Measurements from ENCODE around the gene PGLYRP2.
"Not testable (repeated sequence)": the region's sequence is repeated elsewhere in the genome, so short reads cannot be mapped to it uniquely, and the experiment has no call there.

The PGLYRP2 gene

GRCh38 chr19:15479391-15480345, at the start of gene PGLYRP2:
PGLYRP2 (minus strand) TSS chr19:15479501; CDS start chr19:15479371, 130 bp downstream.
- Histone ChIP-seq H3K9ac (peak within 1 kb of the TSS in 1 of 11 experiments; percentile 29; a peak in 2 of 22 replicates), H3K4me1 (peaks cover 0 to 19% (median 10%) of the 10 kb centered on the region in 10 experiments; a peak in 16 of 20 replicates), H3K27ac (no peak within 1 kb of the TSS), H3K27me3 (no peaks in the 10 kb centered on the region), H3K9me3 (replicated peaks in 1 of 11) (no peaks in the 10 kb centered on the region), H3K36me3 (no peaks in the 10 kb centered on the region), H3K4me3 (no peak within 1 kb of the TSS), H4K20me1 (no peaks in the 10 kb centered on the region), H3K4me2 (peak within 1 kb of the TSS in 8 of 11 experiments; percentile 7 to 42 (median 22); a peak in 7 of 22 replicates)
- no peak for TF ChIP-seq Cebpa-rat (IDR thresholded peaks at IDR 0.05)

- H3K4me3 ChIP-seq: no peak overlapping the region
- no peak for TF ChIP-seq Cebpa-rat (IDR thresholded peaks at IDR 0.05)
- H3K4me1 ChIP-seq: peaks cover 0 to 19% (median 14%) of the 10 kb centered on the region in 10 experiments; a peak in 17 of 20 replicates
- no peak overlapping the region for H3K27ac ChIP-seq
- no peaks in the 10 kb centered on the region for H3K27me3 ChIP-seq
- H3K36me3 ChIP-seq: peaks cover 0 to 10% (median 0%) of the 10 kb centered on the region in 11 experiments; a peak in 2 of 22 replicates
- no peaks in the 10 kb centered on the region for H4K20me1 ChIP-seq
- H3K4me2 ChIP-seq: no peak overlapping the region
- no peak overlapping the region for H3K9ac ChIP-seq
- H3K9me3 ChIP-seq (replicated peaks in 1 of 11): peaks cover 11 to 25% (median 20%) of the 10 kb centered on the region in 11 experiments; a peak in 21 of 22 replicates
These were observed 48.4 kb upstream of the PGLYRP2 start for GRCh38 chr19:15527705-15528104.

- Histone ChIP-seq H4K20me1 (no peaks in the 10 kb centered on the region), H3K4me3 (no peak overlapping the region), H3K4me2 (no peak overlapping the region), H3K9ac (no peak overlapping the region), H3K27me3 (no peaks in the 10 kb centered on the region), H3K4me1 (peaks cover 0 to 15% (median 1%) of the 10 kb centered on the region in 10 experiments; a peak in 11 of 20 replicates), H3K27ac (no peak overlapping the region), H3K9me3 (replicated peaks in 1 of 11) (peaks cover 11 to 21% (median 20%) of the 10 kb centered on the region in 11 experiments; a peak in 21 of 22 replicates), H3K36me3 (peaks cover 0 to 10% (median 0%) of the 10 kb centered on the region in 11 experiments; a peak in 2 of 22 replicates)
- no peak for TF ChIP-seq Cebpa-rat (IDR thresholded peaks at IDR 0.05)
These were observed 47.1 kb upstream of the PGLYRP2 start for GRCh38 chr19:15526408-15526807.

GRCh38 chr19:15525291-15525690, 46.0 kb upstream of the PGLYRP2 start:
- Histone ChIP-seq H3K4me2 (no peak overlapping the region), H3K9ac (no peak overlapping the region), H3K4me3 (no peak overlapping the region), H3K36me3 (peaks cover 0 to 4% (median 0%) of the 10 kb centered on the region in 11 experiments; a peak in 2 of 22 replicates), H3K27me3 (no peaks in the 10 kb centered on the region), H3K4me1 (peaks cover 0 to 13% (median 0%) of the 10 kb centered on the region in 10 experiments; a peak in 3 of 20 replicates), H3K9me3 (replicated peaks in 1 of 11) (peaks cover 4 to 11% (median 10%) of the 10 kb centered on the region in 11 experiments; a peak in 21 of 22 replicates), H4K20me1 (no peaks in the 10 kb centered on the region), H3K27ac (no peak overlapping the region)
- TF ChIP-seq Cebpa-rat (IDR thresholded peaks at IDR 0.05): no peak

- Histone ChIP-seq H3K4me1 (peaks cover 0 to 13% (median 0%) of the 10 kb centered on the region in 10 experiments; a peak in 3 of 20 replicates), H3K4me3 (no peak overlapping the region), H3K9me3 (replicated peaks in 1 of 11) (peaks cover 0 to 6% (median 5%) of the 10 kb centered on the region in 11 experiments; a peak in 18 of 22 replicates), H4K20me1 (no peaks in the 10 kb centered on the region), H3K27me3 (no peaks in the 10 kb centered on the region), H3K4me2 (no peak overlapping the region), H3K36me3 (no peaks in the 10 kb centered on the region), H3K9ac (no peak overlapping the region), H3K27ac (no peak overlapping the region)
- TF ChIP-seq Cebpa-rat (IDR thresholded peaks at IDR 0.05): no peak
These were observed 45.5 kb upstream of the PGLYRP2 start for GRCh38 chr19:15524781-15525180.

- Histone ChIP-seq H3K4me3 (no peak overlapping the region), H3K27ac (no peak overlapping the region), H3K9ac (no peak overlapping the region), H3K36me3 (peaks cover 0 to 2% (median 0%) of the 10 kb centered on the region in 11 experiments; a peak in 2 of 22 replicates), H3K27me3 (no peaks in the 10 kb centered on the region), H3K9me3 (replicated peaks in 1 of 11) (peaks cover 24 to 40% (median 33%) of the 10 kb centered on the region in 11 experiments), H3K4me2 (no peak overlapping the region), H4K20me1 (no peaks in the 10 kb centered on the region), H3K4me1 (peaks cover 7 to 23% (median 10%) of the 10 kb centered on the region in 10 experiments)
- TF ChIP-seq Cebpa-rat (IDR thresholded peaks at IDR 0.05): no peak
These were observed 40.2 kb upstream of the PGLYRP2 start for GRCh38 chr19:15519433-15519976.

GRCh38 chr19:15517778-15518177, 38.5 kb upstream of the PGLYRP2 start:
- Histone ChIP-seq H3K27ac (no peak overlapping the region), H3K4me2 (no peak overlapping the region), H3K27me3 (no peaks in the 10 kb centered on the region), H3K9ac (no peak overlapping the region), H3K9me3 (replicated peaks in 1 of 11) (peaks cover 24 to 40% (median 33%) of the 10 kb centered on the region in 11 experiments), H3K4me3 (peak overlapping the region in 1 of 10 experiments; percentile 28; a peak in 1 of 20 replicates), H4K20me1 (no peaks in the 10 kb centered on the region), H3K36me3 (peaks cover 0 to 2% (median 0%) of the 10 kb centered on the region in 11 experiments; a peak in 2 of 22 replicates), H3K4me1 (peaks cover 11 to 29% (median 13%) of the 10 kb centered on the region in 10 experiments)
- no peak for TF ChIP-seq Cebpa-rat (IDR thresholded peaks at IDR 0.05)

- no peak overlapping the region for H3K27ac ChIP-seq
- no peak overlapping the region for H3K4me2 ChIP-seq
- no peaks in the 10 kb centered on the region for H3K27me3 ChIP-seq
- H3K4me1 ChIP-seq: peaks cover 11 to 19% (median 13%) of the 10 kb centered on the region in 10 experiments
- peaks cover 24 to 40% (median 33%) of the 10 kb centered on the region in 11 experiments for H3K9me3 ChIP-seq (replicated peaks in 1 of 11)
- peaks cover 0 to 2% (median 0%) of the 10 kb centered on the region in 11 experiments; a peak in 2 of 22 replicates for H3K36me3 ChIP-seq
- peak overlapping the region in 2 of 10 experiments; percentile 11; a peak in 2 of 20 replicates for H3K4me3 ChIP-seq
- no peak for TF ChIP-seq Cebpa-rat (IDR thresholded peaks at IDR 0.05)
- H4K20me1 ChIP-seq: no peaks in the 10 kb centered on the region
- no peak overlapping the region for H3K9ac ChIP-seq
These were observed 37.1 kb upstream of the PGLYRP2 start for GRCh38 chr19:15516363-15516762.

GRCh38 chr19:15515227-15515625, 35.9 kb upstream of the PGLYRP2 start:
- not testable (repeated sequence) for H4K20me1 ChIP-seq, H3K27me3 ChIP-seq, H3K36me3 ChIP-seq
- Histone ChIP-seq H3K9me3 (replicated peaks in 1 of 11) (peaks cover 24 to 40% (median 33%) of the 10 kb centered on the region in 11 experiments), H3K4me1 (peaks cover 11 to 17% (median 13%) of the 10 kb centered on the region in 10 experiments), H3K4me2 (peak overlapping the region; percentile 55 to 79 (median 66)), H3K9ac (peak overlapping the region; percentile 32 to 71 (median 53); a peak in 14 of 22 replicates), H3K4me3 (peak overlapping the region in 2 of 10 experiments; percentile 11; a peak in 1 of 20 replicates), H3K27ac (peak overlapping the region; percentile 48 to 86 (median 74); a peak in 21 of 22 replicates)

Data from BLaER1 treated with 17β-estradiol and CSF1 and Interleukin-3, amounts not matched to agents 10 nM and 100 nM (cell line).